GM12878 (cell line): Measurements from ENCODE around the gene MAPK13.

Source experiments
- BHLHE40 ChIP-seq, 2 experiments: fragments of 450-650 bp in 1 of 2; IDR thresholded peaks; 2 replicates each; pipeline ENCODE4 v1.6.1; 2011 to 2017; ENCODE audit warnings: low read depth in 2 of 2, borderline replicate concordance in 1 of 2, improper control_type of control experiment in 1 of 2, low read length in 1 of 2, mild to moderate bottlenecking in 1 of 2
- CEBPB ChIP-seq, 2 experiments: fragments of 150-350 bp in 1 of 2; IDR thresholded peaks; 2 replicates each; pipeline ENCODE4 v1.6.1; 2012 to 2014; ENCODE audit warnings: low read depth in 2 of 2, low read length in 2 of 2, borderline replicate concordance in 1 of 2, inconsistent platforms in 1 of 2
- CREB1 ChIP-seq: IDR thresholded peaks from 2 replicates; pipeline ENCODE4 v1.6.1; 2012; ENCODE audit warnings: low read depth, mild to moderate bottlenecking, inconsistent platforms
- CTCF ChIP-seq, 3 experiments: IDR thresholded peaks in 2 of 3; conservative IDR thresholded peaks in 1 of 3; 2 replicates each; pipeline ENCODE4 v1.5.1; 2011; ENCODE audit warnings: low read depth in 3 of 3, low read length in 3 of 3, mild to moderate bottlenecking in 3 of 3, control low read depth in 2 of 3, moderate library complexity in 2 of 3, inconsistent platforms in 1 of 3, mixed read lengths in 1 of 3; ENCODE audit not compliant: control insufficient read depth in 2 of 3, insufficient read depth in 1 of 3; ENCODE audit errors: extremely low read depth in 1 of 3
- EED ChIP-seq: sonication (generic); IDR thresholded peaks from 2 replicates; pipeline ENCODE4 v1.6.1; 2016; ENCODE audit warnings: antibody characterized with exemption, low read depth
- FOXK2 ChIP-seq: fragments of 450-650 bp; IDR thresholded peaks from 2 replicates; pipeline ENCODE4 v1.6.1; 2017; ENCODE audit warnings: mild to moderate bottlenecking, moderate library complexity
- HDAC2 ChIP-seq: fragments of 200-600 bp; sonication (generic); IDR thresholded peaks from 2 replicates; pipeline ENCODE4 v1.6.1; 2017
- POLR2A ChIP-seq: IDR thresholded peaks from 2 replicates; pipeline ENCODE4 v1.6.1; 2011; ENCODE audit warnings: low read depth, mild to moderate bottlenecking, low read length
- POLR2AphosphoS5 ChIP-seq: IDR thresholded peaks from 2 replicates; pipeline ENCODE4 v1.6.1; 2011; ENCODE audit warnings: mild to moderate bottlenecking, low read length, inconsistent platforms
- RCOR1 ChIP-seq: conservative IDR thresholded peaks from 2 replicates; pipeline ENCODE4 v1.6.1; 2012; ENCODE audit warnings: low read depth, low read length, improper control_type of control experiment
- SREBF1 ChIP-seq: IDR thresholded peaks from 2 replicates; pipeline ENCODE4 v1.6.1; 2012; ENCODE audit warnings: mild to moderate bottlenecking, low read length
- TAF1 ChIP-seq: IDR thresholded peaks from 2 replicates; pipeline ENCODE4 v1.6.1; 2011; ENCODE audit warnings: mild to moderate bottlenecking, low read depth, low read length, borderline replicate concordance
- TF ChIP-seq, protein P1 (sequence below): fragments of 450-650 bp; IDR thresholded peaks from 2 replicates; pipeline ENCODE4 v1.6.1; 2017; ENCODE audit warnings: mild to moderate bottlenecking, moderate library complexity

DNA sequence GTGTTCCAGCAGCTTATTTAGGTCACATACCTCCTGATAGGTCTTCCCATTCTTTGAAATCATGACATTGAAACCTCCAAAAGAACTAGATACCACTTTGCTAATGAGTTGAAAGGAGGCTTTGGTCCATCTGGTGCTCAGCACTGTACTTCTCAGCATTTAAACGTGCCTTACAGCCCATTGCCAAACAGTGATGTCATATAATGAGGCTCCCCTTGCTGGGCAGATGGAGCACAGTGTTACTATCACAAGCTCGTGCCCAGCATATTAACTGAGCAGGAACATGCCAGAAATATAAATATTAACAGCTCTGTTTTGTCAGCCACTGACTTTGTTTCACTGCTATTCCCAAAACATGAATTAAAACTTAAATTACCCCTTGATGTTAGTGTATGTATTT is 25.5 kb upstream of the MAPK13 start:
- TF ChIP-seq RCOR1: no peak
- no peak for TF ChIP-seq CTCF (IDR thresholded peaks at IDR 0.05 in 2 of 3, conservative IDR thresholded peaks at IDR 0.05 in 1 of 3; ENCODE audit: control insufficient read depth in 2 of 3, extremely low read depth in 1 of 3, insufficient read depth in 1 of 3, low read depth in 3 of 3, low read length in 3 of 3)
- TF ChIP-seq CEBPB (IDR thresholded peaks at IDR 0.05; ENCODE audit: borderline replicate concordance in 1 of 2, low read depth in 2 of 2, low read length in 2 of 2): no peak
- TF ChIP-seq EED: no peak
- TF ChIP-seq TAF1: no peak
- TF ChIP-seq, protein P1, sequence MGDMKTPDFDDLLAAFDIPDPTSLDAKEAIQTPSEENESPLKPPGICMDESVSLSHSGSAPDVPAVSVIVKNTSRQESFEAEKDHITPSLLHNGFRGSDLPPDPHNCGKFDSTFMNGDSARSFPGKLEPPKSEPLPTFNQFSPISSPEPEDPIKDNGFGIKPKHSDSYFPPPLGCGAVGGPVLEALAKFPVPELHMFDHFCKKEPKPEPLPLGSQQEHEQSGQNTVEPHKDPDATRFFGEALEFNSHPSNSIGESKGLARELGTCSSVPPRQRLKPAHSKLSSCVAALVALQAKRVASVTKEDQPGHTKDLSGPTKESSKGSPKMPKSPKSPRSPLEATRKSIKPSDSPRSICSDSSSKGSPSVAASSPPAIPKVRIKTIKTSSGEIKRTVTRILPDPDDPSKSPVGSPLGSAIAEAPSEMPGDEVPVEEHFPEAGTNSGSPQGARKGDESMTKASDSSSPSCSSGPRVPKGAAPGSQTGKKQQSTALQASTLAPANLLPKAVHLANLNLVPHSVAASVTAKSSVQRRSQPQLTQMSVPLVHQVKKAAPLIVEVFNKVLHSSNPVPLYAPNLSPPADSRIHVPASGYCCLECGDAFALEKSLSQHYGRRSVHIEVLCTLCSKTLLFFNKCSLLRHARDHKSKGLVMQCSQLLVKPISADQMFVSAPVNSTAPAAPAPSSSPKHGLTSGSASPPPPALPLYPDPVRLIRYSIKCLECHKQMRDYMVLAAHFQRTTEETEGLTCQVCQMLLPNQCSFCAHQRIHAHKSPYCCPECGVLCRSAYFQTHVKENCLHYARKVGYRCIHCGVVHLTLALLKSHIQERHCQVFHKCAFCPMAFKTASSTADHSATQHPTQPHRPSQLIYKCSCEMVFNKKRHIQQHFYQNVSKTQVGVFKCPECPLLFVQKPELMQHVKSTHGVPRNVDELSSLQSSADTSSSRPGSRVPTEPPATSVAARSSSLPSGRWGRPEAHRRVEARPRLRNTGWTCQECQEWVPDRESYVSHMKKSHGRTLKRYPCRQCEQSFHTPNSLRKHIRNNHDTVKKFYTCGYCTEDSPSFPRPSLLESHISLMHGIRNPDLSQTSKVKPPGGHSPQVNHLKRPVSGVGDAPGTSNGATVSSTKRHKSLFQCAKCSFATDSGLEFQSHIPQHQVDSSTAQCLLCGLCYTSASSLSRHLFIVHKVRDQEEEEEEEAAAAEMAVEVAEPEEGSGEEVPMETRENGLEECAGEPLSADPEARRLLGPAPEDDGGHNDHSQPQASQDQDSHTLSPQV: no peak
- no peak for TF ChIP-seq POLR2AphosphoS5
- no peak for TF ChIP-seq FOXK2
- no peak for TF ChIP-seq POLR2A
- TF ChIP-seq SREBF1: no peak
- no peak for TF ChIP-seq HDAC2
- TF ChIP-seq BHLHE40 (IDR thresholded peaks at IDR 0.05; ENCODE audit: borderline replicate concordance in 1 of 2, low read depth in 2 of 2, low read length in 1 of 2): no peak
- no peak for TF ChIP-seq CREB1
